ENCODE measurements around the gene GPATCH1.
"Not testable (repeated sequence)": the region's sequence is repeated elsewhere in the genome, so short reads cannot be mapped to it uniquely, and the experiment has no call there.

Gene GPATCH1, protein sequence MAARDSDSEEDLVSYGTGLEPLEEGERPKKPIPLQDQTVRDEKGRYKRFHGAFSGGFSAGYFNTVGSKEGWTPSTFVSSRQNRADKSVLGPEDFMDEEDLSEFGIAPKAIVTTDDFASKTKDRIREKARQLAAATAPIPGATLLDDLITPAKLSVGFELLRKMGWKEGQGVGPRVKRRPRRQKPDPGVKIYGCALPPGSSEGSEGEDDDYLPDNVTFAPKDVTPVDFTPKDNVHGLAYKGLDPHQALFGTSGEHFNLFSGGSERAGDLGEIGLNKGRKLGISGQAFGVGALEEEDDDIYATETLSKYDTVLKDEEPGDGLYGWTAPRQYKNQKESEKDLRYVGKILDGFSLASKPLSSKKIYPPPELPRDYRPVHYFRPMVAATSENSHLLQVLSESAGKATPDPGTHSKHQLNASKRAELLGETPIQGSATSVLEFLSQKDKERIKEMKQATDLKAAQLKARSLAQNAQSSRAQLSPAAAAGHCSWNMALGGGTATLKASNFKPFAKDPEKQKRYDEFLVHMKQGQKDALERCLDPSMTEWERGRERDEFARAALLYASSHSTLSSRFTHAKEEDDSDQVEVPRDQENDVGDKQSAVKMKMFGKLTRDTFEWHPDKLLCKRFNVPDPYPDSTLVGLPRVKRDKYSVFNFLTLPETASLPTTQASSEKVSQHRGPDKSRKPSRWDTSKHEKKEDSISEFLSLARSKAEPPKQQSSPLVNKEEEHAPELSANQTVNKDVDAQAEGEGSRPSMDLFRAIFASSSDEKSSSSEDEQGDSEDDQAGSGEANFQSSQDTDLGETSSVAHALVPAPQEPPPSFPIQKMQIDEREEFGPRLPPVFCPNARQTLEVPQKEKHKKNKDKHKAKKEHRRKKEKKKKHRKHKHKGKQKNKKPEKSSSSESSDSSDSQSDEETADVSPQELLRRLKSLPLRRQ

DNA sequence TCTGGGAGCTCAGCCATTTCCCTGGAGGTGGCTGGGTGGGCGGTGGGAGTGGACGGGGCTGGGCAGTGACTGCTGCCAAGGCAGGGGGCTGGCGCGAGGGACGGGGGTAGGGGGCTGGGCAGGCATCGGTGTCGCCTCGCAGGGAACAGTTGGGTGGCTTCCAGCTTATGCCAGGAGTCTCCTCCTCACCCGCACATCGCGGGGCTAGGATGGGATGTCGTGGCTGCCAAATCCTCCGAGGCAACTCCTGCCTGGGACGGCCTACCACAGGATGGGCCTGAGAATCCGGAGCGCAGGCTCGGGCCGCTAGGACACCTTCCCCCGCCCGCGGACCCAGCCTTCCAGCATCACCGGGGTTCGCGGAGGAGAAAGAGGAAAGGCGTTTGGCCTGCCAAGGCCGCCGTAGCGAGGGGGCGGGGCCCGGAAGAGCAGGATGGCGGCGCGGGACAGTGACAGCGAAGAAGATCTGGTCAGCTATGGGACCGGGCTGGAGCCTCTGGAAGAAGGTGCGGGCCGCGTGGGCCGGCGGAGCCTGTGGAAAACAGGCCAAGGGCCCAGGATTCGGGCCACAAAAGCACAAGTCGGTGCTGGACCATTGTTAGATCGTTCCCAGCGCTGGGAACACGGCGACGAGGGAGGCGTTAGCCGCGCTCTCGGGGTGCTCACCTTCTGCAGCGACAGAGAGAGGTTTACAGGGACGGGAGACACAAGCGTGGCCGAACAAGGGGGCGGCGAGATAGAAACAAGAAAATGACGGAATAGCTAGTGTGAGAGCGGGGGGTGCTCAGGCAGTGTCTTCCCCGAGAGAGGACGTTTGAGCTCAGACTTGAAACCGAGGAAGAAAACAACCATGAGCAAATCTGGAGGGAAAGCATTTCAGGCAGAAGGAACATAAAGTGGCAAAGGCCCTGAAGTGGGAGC, at the start of gene GPATCH1:
Gene GPATCH1 (plus strand): TSS at position 421 of the 921 bp plus-strand sequence. CDS start 13 bp downstream, at position 434.
- DNase-seq: peak; percentile 76

DNA sequence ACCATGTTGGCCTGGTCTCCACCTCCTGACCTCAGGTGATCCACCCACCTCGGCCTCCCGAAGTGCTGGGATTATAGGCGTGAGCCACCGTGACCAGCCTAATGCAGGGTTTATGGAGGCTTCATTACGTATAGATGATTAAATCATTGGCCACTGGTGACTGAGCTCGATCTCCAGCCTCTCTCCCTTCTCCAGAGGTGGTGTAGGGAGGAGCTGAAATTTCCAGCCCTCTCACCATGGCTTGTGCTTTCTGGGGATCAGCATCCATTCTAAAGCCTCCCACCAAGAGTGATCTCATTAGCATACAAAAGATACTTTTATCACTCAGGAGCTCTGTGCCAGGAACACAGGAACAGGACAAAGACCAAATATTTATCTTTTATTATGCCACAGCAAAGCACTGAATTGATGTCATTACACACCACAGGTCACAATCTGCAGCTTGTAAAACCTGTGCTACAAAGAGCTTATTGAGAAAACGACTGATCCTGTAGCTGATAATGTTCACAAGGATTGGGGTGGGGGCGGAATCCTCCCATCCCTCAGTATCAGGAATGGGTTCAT, 48.7 kb upstream of the GPATCH1 start:
- no peak for DNase-seq

DNA sequence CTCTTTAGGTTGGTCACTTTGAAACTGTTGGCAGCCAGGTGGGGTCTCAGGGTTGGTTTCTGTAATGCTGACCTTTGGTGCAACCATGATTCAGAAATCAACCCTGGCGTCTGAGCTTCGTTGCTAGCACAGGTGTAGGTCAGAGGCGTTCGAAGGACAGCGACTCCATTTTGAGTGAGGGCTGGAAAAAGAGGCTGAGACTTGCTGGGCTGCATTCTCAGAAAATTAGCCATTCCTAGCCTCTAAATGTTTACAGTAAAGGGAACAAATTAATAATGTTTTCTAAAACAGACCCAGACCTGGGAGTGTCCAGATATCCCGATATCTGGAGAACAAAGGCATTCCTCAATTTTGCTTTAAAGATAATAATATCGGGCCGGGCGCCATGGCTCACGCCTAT, 45.5 kb upstream of the GPATCH1 start:
- no peak for DNase-seq

- DNase-seq: not testable (repeated sequence)
Observed at GRCh38 chr19:33036370-33037167, 44.4 kb upstream of the GPATCH1 start.

- not testable (repeated sequence) for DNase-seq
Observed at GRCh38 chr19:33037168-33038025, 43.6 kb upstream of the GPATCH1 start.

- DNase-seq: no peak
Observed at GRCh38 chr19:33039108-33039599, 41.8 kb upstream of the GPATCH1 start.

DNA sequence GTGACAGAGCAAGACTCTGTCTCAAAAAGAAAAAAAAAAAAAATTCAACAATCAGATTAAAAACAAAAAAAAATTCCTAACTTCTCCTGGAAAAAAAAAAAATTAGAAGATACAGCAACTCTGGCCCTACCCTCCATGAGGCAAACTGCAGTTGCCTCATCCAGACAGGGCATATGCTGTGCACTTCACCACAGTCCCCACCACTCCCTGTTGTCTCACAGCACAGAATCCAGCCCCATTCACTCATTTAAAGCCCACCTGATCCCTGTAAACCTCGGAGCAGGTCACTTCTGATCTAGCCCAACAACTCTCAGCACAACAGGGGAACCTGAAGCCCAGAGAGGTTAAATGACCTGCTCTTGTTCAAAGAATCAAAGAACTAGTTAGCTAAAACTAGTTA, 41.2 kb upstream of the GPATCH1 start:
- DNase-seq: no peak

GRCh38 chr19:33040994-33041827, 39.8 kb upstream of the GPATCH1 start:
- DNase-seq: no peak

DNA sequence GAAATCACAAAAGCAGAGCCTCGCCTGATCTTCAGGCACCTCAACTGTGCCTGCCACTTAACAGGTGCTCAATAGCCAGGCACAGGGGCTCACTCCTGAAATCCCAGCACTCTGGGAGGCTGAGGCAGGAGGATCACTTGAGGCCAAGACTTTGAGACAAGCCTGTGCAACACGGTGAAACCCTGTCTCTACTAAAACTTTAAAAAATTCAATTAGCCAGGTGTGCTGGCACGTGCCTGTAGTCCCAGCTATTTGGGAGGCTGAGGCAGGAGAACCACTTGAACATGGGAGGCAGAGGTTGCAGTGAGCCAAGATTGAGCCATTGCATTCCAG, 39.2 kb upstream of the GPATCH1 start:
- not testable (repeated sequence) for DNase-seq

DNA sequence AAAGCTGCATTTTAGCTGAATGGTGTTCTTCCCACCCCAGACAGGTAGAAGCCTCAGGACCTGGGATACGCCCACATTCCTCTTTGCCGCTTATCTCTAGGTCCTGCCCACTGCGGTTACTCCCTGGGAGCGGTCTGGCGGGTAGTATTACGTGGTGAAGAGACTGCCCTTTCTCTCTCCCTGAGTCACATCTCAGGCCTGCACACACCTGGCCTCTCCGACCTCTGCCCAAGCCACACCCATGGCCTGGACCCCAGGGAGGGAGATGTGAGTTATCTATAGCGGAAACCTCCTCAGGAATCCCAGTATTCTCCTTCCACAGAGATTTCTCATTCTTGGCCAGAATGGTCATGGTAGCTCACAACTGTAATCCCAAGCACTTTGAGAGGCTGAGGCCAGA, 33.6 kb upstream of the GPATCH1 start:
- DNase-seq: no peak

GRCh38 chr19:33048806-33049676, 31.9 kb upstream of the GPATCH1 start:
- no peak for DNase-seq

DNA sequence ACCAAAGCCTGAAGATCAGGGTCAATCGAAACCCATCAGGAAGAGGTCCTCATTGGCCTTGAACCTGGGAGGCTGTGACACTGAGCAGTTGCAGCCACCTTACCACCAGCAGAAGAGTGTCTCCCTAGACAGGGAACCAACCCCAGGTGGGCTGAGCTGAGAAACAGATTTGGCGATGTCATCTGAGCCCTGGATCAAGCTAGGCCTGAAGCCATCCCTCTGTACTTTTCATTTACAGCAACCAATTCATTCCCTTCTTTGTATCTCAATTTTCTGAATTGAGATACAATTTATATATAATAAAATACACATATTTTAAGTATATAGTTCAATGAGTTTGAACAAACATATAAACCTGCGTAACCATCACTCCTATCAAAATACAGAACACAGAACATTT, 30.9 kb upstream of the GPATCH1 start:
- DNase-seq: no peak

DNA sequence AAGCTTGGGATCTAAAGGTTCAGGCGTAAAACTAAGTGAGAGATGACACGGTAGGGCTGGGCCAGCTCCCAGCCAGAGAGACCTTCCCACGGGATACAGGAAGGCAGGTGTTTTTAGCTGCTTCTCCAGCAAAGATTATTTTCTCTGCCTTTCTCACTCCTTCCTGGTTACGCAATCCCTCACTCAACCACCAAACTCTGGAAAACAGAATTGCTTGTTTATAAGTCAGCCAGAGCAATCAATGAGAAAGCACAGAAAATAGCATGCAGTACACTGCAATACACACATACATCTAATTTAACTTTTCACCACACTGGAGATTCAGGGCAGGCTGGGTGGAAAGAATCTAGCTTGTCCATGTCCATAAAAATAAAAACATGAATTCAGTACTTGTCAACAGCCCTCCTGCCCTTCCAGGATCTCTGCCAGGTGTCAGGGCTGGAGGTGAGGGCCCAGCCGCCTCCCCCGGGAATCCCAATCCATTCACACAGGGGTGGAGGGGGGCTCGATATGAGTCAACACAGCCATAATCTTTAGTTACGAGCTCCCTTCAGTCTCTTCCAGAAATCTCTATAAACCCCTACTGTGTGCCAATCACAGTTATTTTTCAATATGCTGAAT, 28.5 kb upstream of the GPATCH1 start:
- DNase-seq: peak; percentile 61

DNA sequence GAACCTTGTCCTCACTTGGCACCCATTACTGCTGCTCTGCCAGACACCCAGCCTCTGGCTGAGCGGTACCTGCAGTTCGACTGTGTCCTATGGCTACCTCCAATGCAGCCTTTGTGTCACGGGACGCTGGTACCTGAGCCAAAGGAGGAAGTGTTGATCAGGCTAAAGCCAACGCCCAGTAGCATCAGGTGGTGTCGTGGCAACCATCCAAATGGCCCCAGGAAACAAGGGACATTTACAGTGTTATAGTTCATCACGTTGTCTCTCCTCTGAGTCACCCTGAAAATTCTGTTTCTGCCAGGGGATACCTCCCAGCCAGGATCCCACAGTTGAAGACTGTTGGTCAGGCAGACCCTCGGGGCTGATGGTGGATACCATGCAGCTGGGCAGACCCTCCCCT, 26.4 kb upstream of the GPATCH1 start:
- DNase-seq: peak; percentile 92

GRCh38 chr19:33055718-33056117, 25.3 kb upstream of the GPATCH1 start:
- no peak for DNase-seq

DNA sequence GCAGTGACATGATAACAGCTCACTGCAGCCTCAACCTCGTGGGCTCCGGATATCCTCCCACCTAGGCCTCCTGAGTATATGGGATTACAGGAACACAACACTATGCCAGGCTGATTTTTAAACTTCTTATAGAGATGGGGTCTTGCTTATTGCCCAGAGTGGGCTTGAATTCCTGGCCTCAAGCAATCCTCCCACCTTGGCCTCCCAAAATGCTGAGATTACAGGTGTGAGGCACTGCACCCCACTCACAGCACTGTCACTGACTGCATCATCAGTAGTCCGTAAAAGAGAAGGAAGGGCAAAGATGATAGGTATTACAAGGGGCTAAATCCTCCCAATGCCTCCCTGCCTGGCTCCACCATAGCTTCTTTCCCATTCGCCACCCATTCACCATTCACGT, 20.4 kb upstream of the GPATCH1 start:
- DNase-seq: no peak

DNA sequence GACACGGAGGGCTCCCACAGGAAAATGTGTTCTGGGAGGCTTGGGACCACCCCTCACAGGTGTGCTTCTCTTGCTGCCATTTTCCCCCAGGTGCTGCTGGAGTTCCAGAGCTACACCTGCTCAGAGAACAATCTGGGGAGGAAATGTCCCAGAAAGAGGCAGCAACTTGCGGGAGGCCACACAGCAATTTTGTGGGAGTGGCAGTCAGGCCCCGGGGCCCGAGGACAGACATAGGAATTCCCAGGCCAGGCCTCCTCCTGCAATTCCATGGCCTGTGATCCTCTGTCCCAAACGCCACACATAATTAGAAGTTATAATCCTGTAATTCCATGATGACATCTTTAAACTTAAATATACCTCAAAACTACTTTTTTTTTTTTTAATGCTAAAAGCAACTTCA, 18.1 kb upstream of the GPATCH1 start:
- no peak for DNase-seq

DNA sequence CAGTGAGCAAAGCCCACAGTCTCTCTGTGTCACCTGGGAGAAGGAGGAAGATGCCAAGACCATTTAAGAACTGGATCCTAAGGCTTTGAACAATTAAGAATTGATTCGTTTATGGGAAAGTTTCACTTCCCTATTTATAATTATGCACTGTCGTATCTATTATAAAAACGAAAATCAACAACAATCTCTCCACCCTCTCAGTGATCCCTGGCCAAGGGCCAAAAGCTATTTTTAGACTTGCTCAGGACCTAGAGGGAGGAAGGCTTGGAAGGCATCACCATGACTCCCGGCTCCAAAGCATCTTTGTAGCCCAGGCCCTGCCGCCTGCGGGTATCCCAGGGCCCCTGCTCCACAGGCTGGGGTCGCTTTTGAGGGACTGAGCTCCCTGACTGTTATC, 17.6 kb upstream of the GPATCH1 start:
- peak; percentile 70 for DNase-seq

Data from NCI-H2029 (cell line).